DOHH2 (cell line): ENCODE data around the gene FAM83F.

Experiments used
- H3F3A ChIP-seq: fragments of 200-600 bp; sonication (generic), shearing (Covaris generic); 2 replicates; pipeline ENCODE4 v1.6.0; 2016; ENCODE audit warnings: antibody characterized with exemption, mild to moderate bottlenecking; ENCODE audit not compliant: control insufficient read depth, insufficient read depth
- H3K27ac ChIP-seq: fragments of 200-600 bp; sonication (generic); 2 replicates; pipeline ENCODE4 v1.5.1; 2014; ENCODE audit warnings: low read depth, mild to moderate bottlenecking, low read length, moderate library complexity
- H3K27me3 ChIP-seq: fragments of 200-600 bp; sonication (generic); 2 replicates; pipeline ENCODE4 v1.6.1; 2014; ENCODE audit warnings: mild to moderate bottlenecking, low read length, mixed read lengths; ENCODE audit not compliant: control insufficient read depth
- H3K36me3 ChIP-seq: fragments of 200-600 bp; sonication (generic); 2 replicates; pipeline ENCODE4 v1.6.1; 2014; ENCODE audit warnings: mild to moderate bottlenecking, low read length, moderate library complexity, mixed read lengths; ENCODE audit not compliant: control insufficient read depth
- H3K4me1 ChIP-seq: fragments of 200-600 bp; sonication (generic); 2 replicates; pipeline ENCODE4 v1.6.1; 2014; ENCODE audit warnings: mild to moderate bottlenecking, low read length, mixed read lengths; ENCODE audit not compliant: control insufficient read depth
- H3K4me2 ChIP-seq: fragments of 200-600 bp; sonication (generic); 2 replicates; pipeline ENCODE4 v1.6.0; 2014; ENCODE audit warnings: mild to moderate bottlenecking, low read length, moderate library complexity
- H3K4me3 ChIP-seq: fragments of 200-600 bp; sonication (generic); 2 replicates; pipeline ENCODE4 v1.5.1; 2014; ENCODE audit warnings: mild to moderate bottlenecking, low read length, mixed read lengths
- H3K79me2 ChIP-seq: fragments of 200-600 bp; sonication (generic); 2 replicates; pipeline ENCODE4 v1.6.1; 2014; ENCODE audit warnings: mild to moderate bottlenecking, low read length, mixed read lengths; ENCODE audit not compliant: control insufficient read depth
- H3K9me2 ChIP-seq: fragments of 200-600 bp; sonication (generic); replicated peaks from 2 replicates; pipeline ENCODE4 v1.6.1; 2014; ENCODE audit warnings: mild to moderate bottlenecking, low read length, mixed read lengths; ENCODE audit not compliant: control insufficient read depth
- H3K9me3 ChIP-seq: fragments of 200-600 bp; sonication (generic); 2 replicates; pipeline ENCODE4 v1.6.1; 2014; ENCODE audit warnings: antibody characterized with exemption, low read length, mixed read lengths; ENCODE audit not compliant: control insufficient read depth, insufficient read depth
- H4K20me1 ChIP-seq: fragments of 200-600 bp; sonication (generic); 2 replicates; pipeline ENCODE4 v1.6.0; 2014; ENCODE audit warnings: low read depth, mild to moderate bottlenecking, antibody characterized with exemption, low read length, moderate library complexity; ENCODE audit not compliant: control insufficient read depth, insufficient read depth
- EZH2phosphoT487 ChIP-seq: fragments of 200-600 bp; sonication (generic); IDR thresholded peaks from 2 replicates; pipeline ENCODE4 v1.6.1; 2017; ENCODE audit warnings: borderline replicate concordance, mild to moderate bottlenecking, antibody characterized with exemption, low read length, moderate library complexity, mixed read lengths
- TF ChIP-seq, protein P1 (sequence below): fragments of 200-600 bp; sonication (generic); IDR thresholded peaks from one replicate; pipeline ENCODE4 v1.5.1; 2014; ENCODE audit warnings: antibody characterized with exemption, mild to moderate bottlenecking, low read depth, low read length; ENCODE audit not compliant: poor library complexity, severe bottlenecking

FAM83F gene

DNA sequence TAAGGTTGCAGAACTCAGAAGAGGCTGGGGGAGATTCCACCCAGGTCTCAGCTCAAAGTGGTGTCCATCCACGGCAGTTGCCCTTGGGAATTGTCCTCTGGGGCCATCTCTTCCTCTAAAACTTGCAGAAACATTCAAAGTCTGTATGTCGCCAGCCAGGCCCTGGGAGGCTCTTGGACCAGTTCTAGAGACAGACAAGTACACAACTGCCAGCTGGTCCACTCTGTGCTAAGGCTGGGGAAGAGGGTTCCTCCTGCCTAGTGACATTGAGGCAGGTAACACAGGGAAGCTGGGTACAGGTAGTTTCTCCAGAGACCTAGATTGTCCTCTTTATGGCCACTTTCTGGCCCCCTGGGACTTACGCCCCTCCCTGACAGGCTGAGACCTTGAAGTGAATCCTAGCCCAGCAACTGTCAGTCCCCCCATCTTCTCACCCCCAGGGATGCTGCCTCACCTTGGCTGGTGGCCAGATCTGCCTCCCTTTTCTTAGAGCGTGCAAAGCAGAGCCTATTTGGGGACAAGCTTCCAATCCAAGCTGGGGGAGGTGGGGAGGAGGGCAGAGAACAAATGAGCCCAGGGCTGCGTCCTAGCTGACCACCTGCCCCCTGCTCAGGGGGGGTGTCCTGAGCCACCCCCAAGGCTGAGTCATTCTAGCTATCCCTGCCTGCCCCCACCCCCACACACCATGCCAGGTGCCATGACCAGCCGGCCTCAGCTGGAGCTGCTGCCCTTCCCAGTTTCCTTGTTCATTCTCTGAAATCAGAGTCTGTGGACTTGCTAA is 8.4 kb downstream of the FAM83F start:
- Histone ChIP-seq H3K27me3 (peaks cover 15% of the 10 kb centered on the region; the same call in 1 of the 2 replicates), H3K27ac (no peak overlapping the region), H3K4me1 (no peaks in the 10 kb centered on the region), H3F3A (no peaks in the 10 kb centered on the region), H4K20me1 (no peaks in the 10 kb centered on the region), H3K9me2 (no peaks in the 10 kb centered on the region), H3K9me3 (no peaks in the 10 kb centered on the region), H3K4me2 (no peak overlapping the region), H3K36me3 (no peaks in the 10 kb centered on the region), H3K79me2 (no peaks in the 10 kb centered on the region), H3K4me3 (no peak overlapping the region)
- TF ChIP-seq, protein P1, sequence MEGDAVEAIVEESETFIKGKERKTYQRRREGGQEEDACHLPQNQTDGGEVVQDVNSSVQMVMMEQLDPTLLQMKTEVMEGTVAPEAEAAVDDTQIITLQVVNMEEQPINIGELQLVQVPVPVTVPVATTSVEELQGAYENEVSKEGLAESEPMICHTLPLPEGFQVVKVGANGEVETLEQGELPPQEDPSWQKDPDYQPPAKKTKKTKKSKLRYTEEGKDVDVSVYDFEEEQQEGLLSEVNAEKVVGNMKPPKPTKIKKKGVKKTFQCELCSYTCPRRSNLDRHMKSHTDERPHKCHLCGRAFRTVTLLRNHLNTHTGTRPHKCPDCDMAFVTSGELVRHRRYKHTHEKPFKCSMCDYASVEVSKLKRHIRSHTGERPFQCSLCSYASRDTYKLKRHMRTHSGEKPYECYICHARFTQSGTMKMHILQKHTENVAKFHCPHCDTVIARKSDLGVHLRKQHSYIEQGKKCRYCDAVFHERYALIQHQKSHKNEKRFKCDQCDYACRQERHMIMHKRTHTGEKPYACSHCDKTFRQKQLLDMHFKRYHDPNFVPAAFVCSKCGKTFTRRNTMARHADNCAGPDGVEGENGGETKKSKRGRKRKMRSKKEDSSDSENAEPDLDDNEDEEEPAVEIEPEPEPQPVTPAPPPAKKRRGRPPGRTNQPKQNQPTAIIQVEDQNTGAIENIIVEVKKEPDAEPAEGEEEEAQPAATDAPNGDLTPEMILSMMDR: no peak
- TF ChIP-seq EZH2phosphoT487: no peak

DNA sequence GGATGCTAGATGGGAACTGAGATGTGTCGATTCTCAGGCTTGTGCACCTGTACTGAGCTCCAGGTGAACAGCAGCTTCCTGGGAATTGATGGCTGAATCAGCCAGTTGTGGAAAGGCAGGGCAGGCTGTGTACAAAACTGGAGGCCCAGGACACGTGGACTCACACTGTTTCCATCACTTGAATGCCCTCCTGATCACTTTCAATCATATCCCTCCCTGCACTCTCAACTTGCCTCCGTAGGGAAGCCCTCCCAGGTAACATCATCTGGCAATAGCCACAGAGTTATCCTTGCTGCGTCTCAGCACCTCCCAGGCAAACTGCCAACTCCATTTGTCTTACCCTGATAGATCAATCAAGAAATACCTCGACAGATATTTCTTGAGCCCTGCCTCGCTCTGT is 10.1 kb downstream of the FAM83F start:
- peaks cover 15% of the 10 kb centered on the region; the same call in 1 of the 2 replicates for H3K27me3 ChIP-seq
- H3K4me3 ChIP-seq: no peak overlapping the region
- no peak for TF ChIP-seq EZH2phosphoT487
- TF ChIP-seq, protein P1: no peak
- no peaks in the 10 kb centered on the region for H3K9me3 ChIP-seq
- no peaks in the 10 kb centered on the region for H4K20me1 ChIP-seq
- no peaks in the 10 kb centered on the region for H3F3A ChIP-seq
- no peaks in the 10 kb centered on the region for H3K79me2 ChIP-seq
- H3K4me1 ChIP-seq: no peaks in the 10 kb centered on the region
- H3K9me2 ChIP-seq: no peaks in the 10 kb centered on the region
- H3K36me3 ChIP-seq: no peaks in the 10 kb centered on the region
- no peak overlapping the region for H3K4me2 ChIP-seq
- no peak overlapping the region for H3K27ac ChIP-seq

DNA sequence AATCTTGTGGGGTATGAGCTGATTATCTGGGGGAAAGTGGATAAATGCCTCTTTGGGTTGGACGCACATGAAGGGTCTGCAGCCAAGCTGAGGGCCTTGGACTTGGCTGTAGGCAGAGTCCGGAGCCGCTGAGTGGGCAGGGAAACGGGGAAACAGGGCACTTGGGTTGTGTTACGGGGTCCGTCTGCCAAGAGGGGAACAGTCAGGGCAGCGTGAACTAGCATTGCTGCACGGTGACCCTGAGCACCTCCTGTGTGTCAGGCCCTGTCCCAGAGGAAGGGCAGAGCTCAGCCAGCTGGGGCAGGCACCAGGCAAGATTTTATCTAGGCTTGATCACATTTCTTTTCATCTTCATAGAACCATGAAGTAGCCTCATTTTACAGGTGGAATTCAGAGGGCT is 11.9 kb downstream of the FAM83F start:
- H3F3A ChIP-seq: no peaks in the 10 kb centered on the region
- H3K9me2 ChIP-seq: no peaks in the 10 kb centered on the region
- no peak overlapping the region for H3K4me3 ChIP-seq
- no peaks in the 10 kb centered on the region for H3K36me3 ChIP-seq
- TF ChIP-seq, protein P1: no peak
- TF ChIP-seq EZH2phosphoT487: no peak
- H3K79me2 ChIP-seq: no peaks in the 10 kb centered on the region
- no peak overlapping the region for H3K4me2 ChIP-seq
- no peaks in the 10 kb centered on the region for H3K9me3 ChIP-seq
- H3K4me1 ChIP-seq: no peaks in the 10 kb centered on the region
- no peak overlapping the region for H3K27ac ChIP-seq
- no peaks in the 10 kb centered on the region for H4K20me1 ChIP-seq
- H3K27me3 ChIP-seq: peaks cover 15% of the 10 kb centered on the region
